Esophagus muscularis mucosa (tissue), 3 donors: ENCODE results near the gene PIGZ.

ENCODE experiments used
- CTCF ChIP-seq, 3 experiments: fragments of 200-600 bp in 2 of 3; fragments of 450-650 bp in 1 of 3; sonication (generic) in 2 of 3; IDR thresholded peaks; one replicate each; pipeline ENCODE4 v1.5.1; 2017 to 2019; ENCODE audit warnings: antibody characterized with exemption in 3 of 3, mild to moderate bottlenecking in 2 of 3, moderate library complexity in 1 of 3
- EP300 ChIP-seq: sonication (generic); formaldehyde crosslinking; IDR thresholded peaks from one replicate; pipeline ENCODE4 v1.6.1; 2017; ENCODE audit warnings: antibody characterized with exemption

DNA sequence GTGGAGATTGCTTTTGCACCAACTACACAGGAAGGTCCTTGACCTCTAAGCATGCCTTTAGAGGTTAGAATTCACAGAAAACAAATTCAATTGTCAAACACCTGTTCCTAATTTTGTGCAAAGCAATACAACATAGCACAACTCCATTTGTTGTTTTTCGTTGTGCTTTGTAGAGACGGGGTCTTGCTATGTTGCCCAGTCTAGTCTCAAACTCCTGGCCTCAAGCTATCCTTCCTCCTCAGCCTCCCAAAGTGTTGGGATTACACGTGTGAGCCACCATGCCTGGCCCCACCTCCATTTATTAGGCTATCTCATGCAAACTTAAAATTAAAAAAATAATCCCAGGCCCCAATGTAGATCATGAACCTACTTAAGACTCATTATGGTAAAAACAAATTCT is 32.3 kb downstream of the PIGZ start:
- no peak for TF ChIP-seq CTCF (IDR thresholded peaks at IDR 0.05)
- TF ChIP-seq EP300: no peak
